ENCODE results near the gene PRKN.

The PRKN gene

DNA sequence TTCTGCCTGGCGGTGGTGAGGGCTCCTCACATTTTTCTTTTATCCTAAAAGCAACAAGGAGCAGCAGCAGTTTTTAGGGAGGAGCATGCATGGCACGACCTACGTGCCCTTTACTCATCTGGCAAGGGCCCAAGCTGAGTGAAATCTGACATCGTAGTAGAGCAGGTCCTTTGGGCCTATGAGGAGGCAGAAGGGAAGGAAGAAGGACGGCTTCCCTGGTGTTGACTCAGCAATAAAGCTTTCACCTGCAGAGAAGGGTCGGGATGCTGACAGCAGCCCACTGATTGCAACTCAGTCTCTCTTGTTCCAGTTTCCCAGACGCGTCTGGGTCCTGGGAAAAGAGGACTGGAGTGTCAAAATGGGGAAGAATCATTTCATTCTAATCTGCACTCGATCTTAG lies 1044.6 kb downstream of the PRKN start:
- no peak for DNase-seq (ENCODE audit: low read depth in 3 of 3, low spot score in 1 of 3)

DNA sequence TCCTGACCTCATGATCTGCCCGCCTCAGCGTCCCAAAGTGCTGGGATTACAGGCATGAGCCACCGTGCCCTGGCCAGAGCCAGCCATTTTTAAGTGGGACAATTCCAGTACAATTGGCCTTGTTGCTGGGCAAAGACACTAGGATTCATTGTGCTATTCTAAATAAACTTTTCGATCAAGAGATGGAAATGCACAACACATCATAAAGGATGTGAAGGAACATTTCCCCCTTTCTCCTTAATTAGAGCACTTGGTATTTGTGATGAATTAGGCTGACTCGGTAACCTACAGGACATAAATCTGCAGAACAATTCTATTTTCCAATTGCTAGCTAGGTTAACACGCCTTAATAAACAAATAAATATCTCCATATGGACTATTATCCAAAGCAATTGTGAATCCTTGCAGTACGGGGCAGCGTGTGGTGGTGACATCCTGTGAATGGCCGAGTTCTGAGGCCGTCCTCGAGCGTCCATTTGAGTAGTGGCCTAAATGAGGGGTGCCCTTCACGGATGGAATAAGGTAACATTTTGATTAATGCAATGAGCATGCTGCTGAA lies 1047.5 kb downstream of the PRKN start:
- no peak for DNase-seq (ENCODE audit: low read depth in 3 of 3, low spot score in 1 of 3)

DNA sequence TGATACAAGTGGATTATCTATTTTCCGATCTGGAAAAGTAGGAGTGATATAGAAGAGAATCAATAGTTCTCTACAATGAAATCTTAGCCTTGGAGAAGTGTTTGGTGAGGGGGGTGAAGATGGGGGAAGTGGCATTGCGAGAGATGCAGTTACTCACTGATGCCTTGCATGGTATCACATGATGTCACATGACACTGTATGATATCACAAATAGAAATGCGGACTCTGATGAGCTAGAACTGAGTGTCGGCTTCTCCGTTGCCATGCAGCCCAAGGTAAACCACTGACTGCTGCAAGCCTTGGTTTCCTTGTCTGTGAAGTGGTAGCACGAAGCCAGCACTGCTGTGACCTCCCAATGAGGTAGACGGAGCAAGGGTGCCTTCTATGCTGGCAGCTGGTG lies 1050.4 kb downstream of the PRKN start:
- DNase-seq (ENCODE audit: low read depth in 3 of 3, low spot score in 1 of 3): no peak

DNA sequence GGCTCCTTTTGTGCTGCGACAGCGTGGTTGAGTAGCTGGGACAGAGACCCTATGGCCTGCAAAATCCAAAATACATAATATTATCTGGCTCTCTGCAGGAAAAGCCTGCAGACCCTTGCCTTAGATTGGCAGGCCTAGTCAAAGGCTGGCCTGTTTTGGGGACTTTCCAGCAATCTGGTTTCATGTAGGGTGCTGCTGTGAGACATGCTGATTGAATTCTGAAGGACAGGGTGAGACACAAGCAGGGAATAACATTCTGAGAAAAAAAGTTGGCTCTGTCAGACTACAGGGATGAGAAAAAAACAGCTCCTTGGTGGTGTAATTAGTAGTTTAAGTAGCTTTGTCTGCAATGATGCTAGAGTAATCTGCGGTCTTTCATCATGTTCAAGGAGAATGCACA lies 1051.0 kb downstream of the PRKN start:
- no peak for DNase-seq (ENCODE audit: low read depth in 3 of 3, low spot score in 1 of 3)

DNA sequence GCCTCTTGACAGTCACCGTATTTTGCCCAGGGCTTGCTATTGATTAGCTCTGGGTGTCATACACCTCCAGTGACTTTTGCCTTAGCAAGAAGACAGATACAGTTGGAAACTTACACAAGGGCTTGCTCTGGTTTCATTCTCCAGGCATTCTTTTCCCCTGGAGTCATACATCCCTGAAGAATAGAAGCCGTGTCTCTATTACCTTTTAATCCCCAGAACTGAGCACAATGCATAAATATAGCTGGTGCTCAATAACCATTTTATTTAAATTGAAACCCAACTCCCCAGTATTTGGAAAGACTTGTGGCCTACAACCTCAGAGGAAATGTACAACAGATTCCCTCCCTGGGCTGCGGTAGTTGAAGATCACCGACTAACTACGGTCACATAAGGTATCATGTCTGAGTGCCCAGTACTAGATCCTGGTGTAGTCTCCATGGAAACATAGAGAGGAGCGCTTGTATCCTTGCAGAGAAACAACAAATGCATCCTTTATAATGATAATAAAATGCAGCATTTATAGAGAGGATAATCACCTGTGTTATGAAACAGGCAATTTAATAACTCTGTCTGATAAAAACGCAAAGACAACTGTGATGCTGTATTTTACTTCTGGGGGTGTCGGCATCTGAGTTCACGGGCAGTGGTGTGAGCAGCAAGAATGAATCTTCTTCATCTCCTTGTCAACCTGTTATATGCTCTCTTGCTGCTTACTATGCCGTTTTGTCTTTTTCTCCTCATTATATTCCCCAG lies 1052.5 kb downstream of the PRKN start:
- DNase-seq (ENCODE audit: low read depth in 3 of 3, low spot score in 1 of 3): no peak

DNA sequence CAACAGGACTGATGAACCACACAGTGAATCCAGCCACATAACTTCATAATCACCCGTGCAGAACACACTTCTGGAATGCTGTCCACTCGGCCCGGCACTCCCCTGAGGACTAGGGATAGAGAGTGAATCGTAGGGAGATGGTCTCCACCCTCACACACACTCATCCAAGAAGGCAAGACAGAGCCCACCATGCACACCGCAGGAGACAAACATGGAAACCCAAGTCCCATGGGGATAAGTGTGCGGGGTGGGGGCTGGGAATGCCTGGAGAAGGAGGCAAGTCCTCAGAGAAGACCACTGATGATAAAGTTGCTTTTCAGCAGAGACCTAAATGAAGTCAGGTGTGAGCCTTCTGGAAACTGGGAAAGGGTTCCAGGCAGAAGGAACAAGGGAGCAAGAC lies 1054.5 kb downstream of the PRKN start:
- DNase-seq (ENCODE audit: low read depth in 3 of 3, low spot score in 1 of 3): no peak

DNA sequence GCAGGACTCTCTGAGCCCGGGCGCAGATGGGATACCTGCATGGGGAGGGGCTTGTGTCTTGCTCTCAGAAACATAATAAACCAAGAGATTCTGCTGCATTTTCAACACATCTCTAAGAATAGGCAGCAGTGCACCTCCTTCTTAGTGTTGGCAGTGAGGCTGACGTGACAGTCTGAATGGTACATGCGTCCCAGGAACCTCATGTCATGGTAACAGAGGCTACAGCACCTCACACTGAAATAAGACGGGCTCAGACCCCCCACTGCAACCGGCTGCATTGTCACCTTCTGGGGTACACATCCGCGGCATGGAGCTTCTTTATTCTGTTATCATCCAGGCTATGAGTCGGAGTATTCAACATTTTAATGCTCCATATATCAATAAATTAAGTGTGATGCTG lies 1056.4 kb downstream of the PRKN start:
- DNase-seq (ENCODE audit: low read depth in 3 of 3, low spot score in 1 of 3): no peak

DNA sequence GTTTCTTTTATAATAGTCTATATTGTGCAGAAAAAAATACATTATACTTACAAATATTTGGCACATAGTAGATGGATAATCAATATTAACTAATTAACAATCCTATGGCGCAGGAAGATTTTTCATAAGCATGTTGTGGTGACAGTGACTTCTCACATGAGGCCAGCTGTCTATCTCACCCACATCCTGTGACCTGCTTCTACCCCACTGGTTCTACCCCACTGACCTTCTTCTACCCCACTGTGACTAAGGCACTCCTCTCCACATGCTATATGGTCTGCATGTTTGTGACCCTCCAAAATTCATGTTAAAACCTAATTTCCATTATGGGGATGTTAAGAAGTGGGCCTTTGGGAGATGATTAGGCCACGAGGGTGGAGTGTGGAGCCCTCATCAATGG lies 1058.9 kb downstream of the PRKN start:
- DNase-seq (ENCODE audit: low read depth in 3 of 3, low spot score in 1 of 3): no peak

DNA sequence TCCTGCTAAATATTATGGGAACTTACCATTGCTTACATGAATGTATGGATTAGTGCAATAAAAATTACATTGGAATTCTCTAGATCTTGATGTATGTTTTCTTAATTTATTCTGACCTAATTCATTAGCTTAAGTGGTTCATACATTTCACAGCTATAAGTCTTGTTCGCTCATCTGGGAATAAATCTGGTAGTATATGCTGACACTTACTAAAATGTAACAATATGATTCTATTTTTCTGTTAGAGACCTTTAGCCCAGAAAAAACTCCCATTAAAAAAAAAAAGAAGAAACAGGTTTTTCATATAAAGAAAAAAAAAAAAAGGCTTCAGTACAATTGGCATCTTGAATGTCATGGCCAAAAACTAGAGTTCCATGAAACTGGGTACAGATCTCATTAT lies 1059.6 kb downstream of the PRKN start:
- DNase-seq (ENCODE audit: low read depth in 3 of 3, low spot score in 1 of 3): no peak

DNA sequence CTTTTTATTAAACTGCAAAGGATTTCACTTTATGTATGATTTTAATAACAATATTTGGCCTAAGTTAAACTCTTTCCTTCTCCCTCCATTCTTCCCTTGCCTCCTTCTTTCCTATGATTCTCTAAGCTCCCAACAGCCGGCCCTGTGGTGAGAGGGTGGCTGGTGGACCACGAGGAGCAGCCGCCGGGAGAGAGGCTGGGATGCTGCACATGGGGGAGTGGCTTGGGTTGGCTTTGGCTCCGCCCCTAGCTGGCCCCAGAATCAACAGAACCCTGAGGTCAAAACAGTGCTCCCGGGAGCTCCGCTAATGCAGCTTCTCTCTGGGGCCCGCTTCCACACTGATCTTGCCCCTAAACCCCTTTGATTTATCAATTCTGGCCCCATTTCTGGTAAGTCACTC lies 1063.9 kb downstream of the PRKN start:
- no peak for DNase-seq (ENCODE audit: low read depth in 3 of 3, low spot score in 1 of 3)

DNA sequence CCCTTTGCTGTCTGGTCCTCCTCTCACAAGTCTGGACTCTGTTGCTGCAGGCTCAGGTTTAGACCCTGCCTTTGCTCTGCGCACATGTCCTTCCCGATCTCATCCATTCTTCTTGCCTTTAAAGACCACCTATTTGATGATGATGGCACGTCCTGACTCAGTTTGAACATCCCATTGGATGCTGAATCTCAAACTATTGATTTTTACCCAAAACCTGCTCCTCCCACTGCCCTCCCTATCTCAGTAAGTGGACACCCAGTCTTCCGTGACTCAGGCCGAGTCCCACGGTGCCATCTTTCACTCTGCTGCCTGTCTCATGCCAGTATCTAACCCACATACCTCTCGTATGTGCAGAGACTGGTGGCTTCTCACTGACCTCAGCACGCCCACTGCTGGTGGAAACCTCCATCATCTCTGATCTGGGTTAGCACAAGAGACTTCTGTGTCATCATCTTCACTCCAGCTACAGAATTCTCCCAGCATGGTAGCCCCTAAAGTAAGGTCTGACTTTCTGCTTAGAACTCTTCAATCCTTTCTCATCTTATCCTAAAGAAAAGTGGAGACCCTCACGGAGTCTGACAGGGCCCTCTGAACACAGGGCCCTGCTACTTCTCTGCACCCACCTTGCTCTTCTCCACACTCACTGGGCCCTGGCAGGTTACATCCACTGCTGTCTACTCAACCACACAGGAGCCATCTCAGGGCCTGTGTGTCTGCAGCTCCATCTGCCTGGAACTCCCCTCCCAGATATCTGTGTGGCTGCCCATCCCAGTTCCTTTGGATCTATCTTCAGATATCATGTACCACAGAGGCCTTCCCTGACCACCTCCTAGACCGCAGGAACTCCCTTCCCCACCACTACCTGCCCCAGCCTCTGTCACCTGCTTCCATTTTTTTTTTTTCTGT lies 1066.6 kb downstream of the PRKN start:
- no peak for DNase-seq (ENCODE audit: low read depth in 3 of 3, low spot score in 1 of 3)

DNA sequence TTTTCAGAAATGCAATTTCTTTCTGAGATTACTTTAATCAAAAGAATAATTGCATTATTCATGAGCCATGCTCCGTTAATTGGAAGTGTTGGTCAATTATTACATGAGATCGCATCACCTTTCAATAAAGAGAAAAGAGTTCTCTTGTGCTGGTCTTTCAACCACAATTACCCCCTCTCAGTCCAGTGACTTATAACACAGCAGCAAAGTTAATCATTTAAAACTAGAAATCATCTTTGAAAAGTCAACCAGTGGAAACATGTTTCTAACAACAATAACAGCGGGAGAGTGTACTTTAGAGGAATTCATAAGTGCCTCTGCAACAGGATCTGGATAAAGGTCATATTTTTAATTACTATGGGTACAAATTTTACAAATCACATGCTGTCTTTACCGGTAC lies 1069.4 kb downstream of the PRKN start:
- DNase-seq (ENCODE audit: low read depth in 3 of 3, low spot score in 1 of 3): no peak

DNA sequence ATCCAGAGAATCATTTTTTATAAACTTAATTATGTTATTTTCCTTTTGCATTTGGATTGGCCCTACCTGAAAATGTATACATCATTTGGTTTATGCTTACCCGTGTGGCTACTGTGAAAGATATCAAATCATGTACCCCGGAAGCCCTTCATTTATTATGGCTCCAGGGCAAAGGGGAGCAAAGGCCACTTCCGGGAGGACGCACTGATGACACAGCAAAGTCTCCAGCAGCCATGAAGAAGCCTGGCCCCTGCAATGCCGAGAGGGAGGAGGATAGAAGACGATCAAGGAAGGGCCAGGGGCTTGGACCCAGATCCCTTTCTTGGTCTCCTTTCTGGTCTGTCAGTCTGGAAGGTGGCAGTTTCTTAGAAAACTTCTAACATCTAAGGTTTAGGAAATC lies 1073.4 kb downstream of the PRKN start:
- DNase-seq (ENCODE audit: low read depth in 3 of 3, low spot score in 1 of 3): no peak

DNA sequence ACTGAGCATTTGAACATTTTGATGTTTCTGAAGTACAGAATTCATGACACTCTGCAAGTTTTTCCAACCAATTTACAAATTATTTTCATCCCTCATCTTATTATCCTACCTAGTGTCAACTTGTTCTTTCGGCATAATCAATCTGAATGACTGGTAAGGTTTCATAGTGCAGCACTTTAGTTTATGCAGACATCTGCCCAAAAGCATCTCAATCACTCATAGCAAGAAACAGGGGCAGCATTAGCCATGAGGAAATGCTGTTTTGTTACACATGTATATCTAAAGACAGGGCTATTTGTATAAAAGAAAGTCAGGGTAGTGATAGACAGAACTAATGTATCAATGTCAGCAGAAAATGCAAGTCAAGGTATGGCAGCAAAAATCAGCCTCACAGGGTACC lies 1075.6 kb downstream of the PRKN start:
- no peak for DNase-seq (ENCODE audit: low read depth in 3 of 3, low spot score in 1 of 3)

DNA sequence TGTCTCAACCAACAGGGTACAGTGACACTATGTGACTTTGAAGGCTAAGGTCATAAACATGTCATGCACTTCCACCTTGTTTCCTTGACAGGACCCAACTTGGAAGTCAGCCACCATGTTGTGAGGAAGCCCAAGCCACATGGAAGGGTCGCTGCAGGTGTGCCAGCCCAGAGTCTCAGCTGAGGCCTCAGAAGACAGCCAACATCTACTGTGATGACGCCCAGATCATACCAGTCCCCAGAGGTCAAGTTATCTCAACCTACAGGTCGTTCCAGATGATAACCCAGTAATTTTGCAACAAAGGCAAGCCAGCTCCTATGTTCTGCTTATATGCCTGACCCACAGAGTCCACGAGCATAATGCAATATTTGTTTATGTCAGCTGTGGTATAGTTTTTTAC lies 1077.7 kb downstream of the PRKN start:
- DNase-seq (ENCODE audit: low read depth in 3 of 3, low spot score in 1 of 3): no peak

DNA sequence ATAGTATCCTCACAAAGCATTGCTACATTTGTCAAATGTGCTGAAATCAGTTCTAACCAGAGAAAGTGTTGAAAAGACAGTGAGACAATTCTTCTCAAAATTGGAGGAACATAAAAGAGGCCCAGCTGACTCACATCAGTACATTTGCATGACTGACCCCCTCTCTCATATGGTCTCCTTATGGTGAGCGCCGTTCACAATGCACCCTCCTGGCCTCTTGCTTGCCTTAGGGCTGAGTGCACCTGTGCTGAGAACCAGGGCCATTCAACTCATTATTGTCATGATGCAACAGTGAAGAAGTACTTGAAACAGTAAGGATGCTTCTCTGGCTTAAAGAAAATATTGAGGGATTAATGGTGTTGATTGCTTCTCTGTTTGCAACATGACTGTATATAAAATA lies 1078.5 kb downstream of the PRKN start:
- DNase-seq (ENCODE audit: low read depth in 3 of 3, low spot score in 1 of 3): no peak

DNA sequence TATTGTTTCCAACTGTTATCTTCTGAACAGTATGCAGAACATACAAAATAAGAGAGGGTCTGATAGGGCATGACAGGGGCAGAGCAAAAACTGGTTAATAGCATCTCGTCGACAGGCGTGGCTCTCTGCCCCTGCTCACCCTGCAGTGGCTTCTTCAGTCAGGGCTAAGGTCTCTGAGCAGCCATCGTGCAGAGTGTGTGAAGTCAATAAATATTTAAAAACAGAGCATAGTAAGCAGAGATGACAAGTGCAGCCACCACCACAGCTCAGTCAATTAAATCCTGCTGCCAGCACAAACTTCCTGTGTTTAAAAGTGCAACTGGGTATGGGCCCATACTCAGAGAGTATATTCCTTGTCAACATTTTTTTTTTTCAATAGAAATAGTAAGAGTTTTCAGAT lies 1080.3 kb downstream of the PRKN start:
- no peak for DNase-seq (ENCODE audit: low read depth in 3 of 3, low spot score in 1 of 3)

DNA sequence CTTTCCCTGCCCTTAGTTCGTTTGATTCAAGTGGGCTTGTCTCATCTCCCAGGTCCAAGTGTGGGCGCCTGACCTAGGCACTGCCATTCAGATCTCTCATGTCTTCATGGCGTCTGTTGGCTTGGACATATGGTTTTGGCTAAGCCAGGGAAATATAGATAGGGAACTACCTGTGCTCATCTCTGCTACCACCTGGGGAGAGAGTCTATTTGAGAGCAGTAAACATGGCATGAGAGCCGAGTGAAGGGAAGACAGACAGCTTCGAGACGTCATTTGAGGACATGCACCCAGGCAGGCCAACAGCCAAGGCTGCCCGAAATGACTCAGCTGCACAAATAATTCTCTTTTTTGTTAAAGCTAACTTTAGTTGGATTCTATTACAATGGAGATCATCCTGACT lies 1083.0 kb downstream of the PRKN start:
- no peak for DNase-seq (ENCODE audit: low read depth in 3 of 3, low spot score in 1 of 3)

DNA sequence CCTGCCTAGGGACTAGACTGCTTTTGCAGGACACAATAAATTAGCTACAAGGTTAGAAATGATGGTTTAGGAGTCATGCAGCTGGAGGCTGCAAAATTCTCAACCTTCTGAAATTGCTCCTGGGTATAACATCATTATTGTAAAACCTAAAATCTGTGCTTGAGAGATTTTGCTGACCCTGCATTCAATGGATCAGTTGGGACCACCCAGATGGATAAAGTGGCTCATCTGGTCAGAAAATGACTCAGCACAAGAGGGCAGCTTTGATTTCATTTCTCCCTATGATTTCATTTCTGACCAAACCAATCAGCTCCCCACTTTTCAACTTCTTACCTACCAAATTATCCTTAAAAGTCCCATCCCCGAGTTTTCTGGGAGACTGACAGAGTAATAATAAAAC lies 1086.4 kb downstream of the PRKN start:
- no peak for DNase-seq (ENCODE audit: low read depth in 3 of 3, low spot score in 1 of 3)

DNA sequence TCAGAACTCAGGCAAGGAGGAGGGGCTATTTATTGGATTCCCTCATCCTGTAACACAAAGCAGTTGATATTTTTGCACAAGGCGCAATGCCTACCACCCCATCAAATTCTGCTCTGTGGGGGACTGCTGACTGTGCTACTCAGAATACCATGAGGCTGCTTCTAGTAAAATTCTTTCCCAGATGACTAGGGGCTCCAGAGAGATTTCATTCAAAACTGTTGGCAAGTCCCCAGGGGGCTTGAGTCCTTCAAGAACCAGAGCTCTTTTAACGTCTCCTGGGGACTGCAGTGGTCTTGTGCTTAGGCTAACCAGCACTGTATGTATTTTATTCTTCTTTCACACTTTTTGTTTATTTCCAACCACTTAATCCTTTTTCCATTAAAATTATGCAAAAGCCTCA lies 1087.8 kb downstream of the PRKN start:
- no peak for DNase-seq (ENCODE audit: low read depth in 3 of 3, low spot score in 1 of 3)

DNA sequence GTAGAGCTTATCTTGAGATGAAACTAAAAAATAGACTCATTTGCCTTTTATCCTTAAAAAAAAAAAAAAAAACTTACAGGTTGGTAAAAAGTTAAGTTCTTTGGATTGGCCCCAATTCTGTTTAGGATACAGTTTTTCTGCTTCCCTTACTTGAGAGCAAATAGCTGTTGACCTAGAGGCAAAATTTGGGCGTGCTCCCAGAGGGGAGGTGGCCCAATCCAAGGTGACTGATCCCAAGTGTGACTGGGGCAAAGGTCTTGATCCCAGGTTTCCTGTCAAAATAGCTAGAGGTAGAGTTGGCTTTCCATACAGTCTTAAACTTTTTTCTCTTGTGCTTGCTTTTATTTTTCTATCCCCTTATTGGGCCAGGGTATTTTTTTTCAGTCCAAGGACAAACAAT lies 1089.9 kb downstream of the PRKN start:
- DNase-seq (ENCODE audit: low read depth in 3 of 3, low spot score in 1 of 3): no peak

DNA sequence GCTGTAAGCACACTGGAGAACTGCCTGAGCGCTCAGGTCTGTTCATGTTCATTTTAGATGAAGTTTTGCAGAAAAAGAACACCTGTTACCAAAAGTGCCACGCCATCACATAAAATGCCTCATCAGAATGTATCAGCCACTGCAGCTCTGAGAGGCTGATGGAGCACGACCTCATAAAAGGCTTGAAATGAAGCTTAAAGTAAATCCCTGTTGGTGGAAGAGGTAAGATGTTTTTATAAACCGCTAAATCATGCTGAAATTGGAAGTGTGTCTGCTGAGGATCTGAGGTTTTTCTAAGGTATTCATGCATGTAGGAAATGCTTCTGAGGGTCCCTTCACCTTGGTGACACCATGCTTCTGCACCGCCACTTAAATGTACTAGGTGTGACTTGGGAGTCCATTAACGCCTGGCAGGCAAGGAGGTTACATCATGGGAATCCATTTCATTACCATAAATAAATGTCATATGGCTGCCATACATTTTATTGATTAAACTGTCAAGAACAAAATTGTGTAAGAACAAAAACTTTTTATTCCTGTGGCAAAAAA lies 1090.6 kb downstream of the PRKN start:
- DNase-seq (ENCODE audit: low read depth in 3 of 3, low spot score in 1 of 3): no peak

All from stimulated activated CD4-positive, alpha-beta T cell treated with anti-CD3 and anti-CD28 coated beads, TNF-alpha, amount 100 ng/mL, for 1 hour (primary cell).